Choroid plexus epithelial cell (primary cell): Measurements from ENCODE around the gene STAP2.
A peak's percentile ranks its signal among the peaks of the same experiment; 100 is the strongest.

Experiments used
- DNase-seq: peaks from one replicate; pipeline ENCODE4 v3.0.0-alpha.2; 2010; ENCODE audit warnings: low read depth
- H3K4me3 ChIP-seq: 2 replicates; pipeline ENCODE4 v1.5.1; 2011; ENCODE audit warnings: low read depth, mild to moderate bottlenecking, control low read depth, low read length, moderate library complexity
- CTCF ChIP-seq: conservative IDR thresholded peaks from 2 replicates; pipeline ENCODE4 v1.5.1; 2011; ENCODE audit warnings: low read depth, mild to moderate bottlenecking, control low read depth, inconsistent platforms, low read length, moderate library complexity

The STAP2 gene

DNA sequence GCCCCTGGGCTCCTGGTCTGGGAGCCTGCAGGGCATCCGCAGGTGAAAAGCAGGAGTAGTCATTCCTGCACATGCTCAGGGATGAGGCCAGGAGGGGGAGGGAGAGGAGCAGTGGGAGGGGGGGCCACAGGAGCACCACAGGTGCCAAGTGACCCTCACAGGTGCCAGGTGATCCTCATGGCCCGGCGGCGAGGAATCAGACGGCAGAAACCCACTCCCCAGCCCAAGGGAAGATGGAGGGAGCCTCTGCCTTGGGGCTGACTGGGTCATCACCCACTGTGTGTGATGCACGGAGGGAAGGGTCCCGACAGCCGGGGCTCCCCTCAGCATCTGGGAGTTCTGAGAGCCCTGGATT is 34.4 kb upstream of the STAP2 start:
- no peak for TF ChIP-seq CTCF
- H3K4me3 ChIP-seq = no peak overlapping the region
- DNase-seq = no peak

GRCh38 chr19:4372165-4373012 is 33.8 kb upstream of the STAP2 start:
- no peak overlapping the region for H3K4me3 ChIP-seq
- no peak for DNase-seq

DNA sequence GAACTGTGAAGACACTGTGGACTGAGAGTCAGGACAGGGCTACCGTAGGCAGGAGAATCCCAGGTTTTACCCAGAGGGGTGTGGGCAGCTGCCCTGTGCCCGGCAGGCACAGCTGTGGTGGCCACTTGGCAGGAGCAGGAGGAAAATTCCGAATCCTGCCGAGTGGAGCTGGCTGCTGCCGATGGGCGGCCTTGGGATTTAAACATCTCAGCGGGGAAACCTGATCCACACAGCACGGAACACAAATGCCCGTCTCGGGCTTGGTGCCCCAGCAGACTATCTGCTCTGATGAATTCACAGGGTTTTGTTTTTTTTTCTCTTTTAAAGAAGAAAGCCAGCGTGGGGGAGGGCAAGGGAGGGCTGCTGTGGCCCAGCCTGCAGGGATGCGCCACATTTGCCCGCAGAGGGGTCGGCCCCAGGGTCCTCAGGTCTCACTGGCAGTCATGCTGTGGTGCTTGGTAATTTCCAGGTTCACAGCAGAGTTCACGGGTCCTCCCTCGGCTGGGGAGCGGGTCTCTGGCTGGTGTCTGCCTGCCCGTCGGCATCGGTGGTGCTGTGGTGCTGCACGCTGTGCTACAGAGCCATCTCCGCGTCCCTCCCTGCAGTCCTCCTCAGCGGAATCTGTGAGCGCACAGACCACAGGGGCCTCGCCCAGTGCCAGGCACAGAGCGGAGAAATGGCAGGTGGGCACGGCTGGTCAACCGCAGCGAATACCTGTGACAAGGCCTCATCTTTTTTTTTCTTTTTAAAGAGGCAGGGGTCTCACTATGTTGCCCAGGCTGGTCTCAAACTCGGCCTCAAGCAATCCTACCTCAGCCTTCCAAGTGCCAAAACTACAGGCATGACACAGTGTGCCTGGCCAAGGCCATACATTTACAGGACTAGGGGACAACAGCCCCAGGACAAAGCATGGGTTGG is 32.9 kb upstream of the STAP2 start:
- no peak for TF ChIP-seq CTCF
- DNase-seq = no peak
- no peak overlapping the region for H3K4me3 ChIP-seq

More at GRCh38 chr19:4372165-4373012, 33.8 kb upstream of the STAP2 start:
- TF ChIP-seq CTCF = no peak

DNA sequence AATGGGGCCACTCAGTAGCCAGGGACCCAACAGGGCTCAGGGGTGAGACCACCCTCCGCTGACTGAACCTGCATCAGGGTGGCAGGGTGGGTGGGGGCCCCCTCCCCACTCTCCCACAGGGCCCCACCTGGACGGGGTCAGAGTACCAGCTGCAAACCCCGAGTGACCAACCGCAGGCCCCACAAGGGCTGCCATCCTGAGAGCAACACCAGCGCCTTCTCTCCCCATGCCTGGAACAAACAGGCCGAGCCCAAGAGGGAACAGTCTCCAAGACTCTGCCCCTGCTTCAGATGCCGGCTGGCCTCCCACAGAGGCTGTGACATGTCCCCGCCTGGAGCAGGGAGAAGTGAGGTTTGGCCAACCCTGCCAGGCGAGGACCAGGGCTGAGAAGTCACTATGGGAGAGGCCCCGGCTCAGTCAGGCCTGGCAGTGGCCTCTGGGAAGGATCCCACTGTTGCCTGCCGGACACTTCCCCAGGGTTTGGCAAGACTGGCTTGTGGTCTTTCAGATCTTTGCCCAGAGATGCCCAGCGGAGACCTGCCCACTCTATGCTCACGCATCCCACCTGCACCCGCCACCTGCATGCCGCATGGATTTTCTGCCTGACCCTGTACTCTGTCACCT is 31.9 kb upstream of the STAP2 start:
- TF ChIP-seq CTCF = no peak
- H3K4me3 ChIP-seq = no peak overlapping the region
- DNase-seq = no peak

GRCh38 chr19:4369888-4370260 is 31.2 kb upstream of the STAP2 start:
- no peak overlapping the region for H3K4me3 ChIP-seq
- peak; percentile 32 for DNase-seq
- peak; percentile 39 for TF ChIP-seq CTCF

DNA sequence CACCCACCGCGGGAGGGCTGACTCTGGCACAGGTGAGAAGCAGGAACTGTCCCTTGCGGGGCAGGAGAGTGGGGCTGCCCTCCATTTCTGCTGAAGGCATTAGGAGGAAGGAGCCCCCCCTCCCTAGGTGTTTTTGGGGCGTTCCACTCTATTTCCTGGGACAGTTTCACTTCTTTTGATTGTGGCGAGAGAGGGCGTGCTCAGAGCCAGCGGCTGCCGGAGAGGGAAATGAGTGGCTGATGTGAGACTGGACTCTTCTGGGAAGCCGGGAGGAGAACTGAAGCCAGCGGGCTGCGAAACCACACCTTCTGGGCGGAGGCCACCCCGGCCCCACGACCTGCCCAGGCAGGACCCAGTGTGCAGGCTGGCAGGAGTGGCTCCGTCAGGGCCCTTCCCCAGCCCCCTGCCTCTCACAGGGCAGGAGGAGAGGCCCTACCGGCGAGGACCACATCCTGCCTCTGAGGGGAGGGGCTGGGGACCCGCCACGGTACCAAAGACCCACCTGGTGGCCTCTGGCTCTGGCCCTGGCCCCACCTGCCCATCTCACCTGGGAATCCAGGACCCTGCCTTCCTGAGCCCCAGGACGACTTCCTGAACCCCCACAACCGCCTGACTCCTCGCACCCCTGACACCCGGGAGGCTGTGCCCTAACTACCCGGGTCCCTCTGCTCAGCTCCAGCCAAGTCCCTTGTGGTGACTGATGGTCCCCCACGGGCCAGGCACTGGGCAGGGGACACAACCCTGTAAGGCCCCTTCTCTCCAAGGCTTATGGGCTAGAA is 30.7 kb upstream of the STAP2 start:
- no peak for DNase-seq
- H3K4me3 ChIP-seq = no peak overlapping the region
- no peak for TF ChIP-seq CTCF
